Measurements from ENCODE around the gene RMC1.
"Not testable (repeated sequence)": the region's sequence is repeated elsewhere in the genome, so short reads cannot be mapped to it uniquely, and the experiment has no call there.

RMC1 gene

DNA sequence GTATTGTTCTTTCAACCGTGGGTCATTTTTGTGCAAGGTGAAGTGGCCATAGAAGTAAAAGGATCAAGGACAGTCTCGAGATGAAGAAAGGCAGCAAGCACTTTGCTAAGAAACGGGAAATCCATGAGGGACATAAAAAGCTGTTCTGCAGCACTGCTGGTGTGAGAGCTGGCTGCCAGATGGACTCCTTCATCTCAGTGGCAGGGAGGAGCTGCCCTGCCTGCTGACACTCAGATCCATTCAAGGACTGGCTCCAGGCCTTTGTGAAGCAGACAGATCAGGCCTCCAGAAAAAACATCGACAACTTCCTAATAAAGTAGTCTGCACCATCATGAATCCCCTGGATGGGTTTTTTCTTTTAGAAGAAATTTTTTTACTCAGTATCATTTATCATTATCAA, 29.5 kb downstream of the RMC1 start:
- DNase-seq (ENCODE audit: low spot score) = peak; percentile 24

DNA sequence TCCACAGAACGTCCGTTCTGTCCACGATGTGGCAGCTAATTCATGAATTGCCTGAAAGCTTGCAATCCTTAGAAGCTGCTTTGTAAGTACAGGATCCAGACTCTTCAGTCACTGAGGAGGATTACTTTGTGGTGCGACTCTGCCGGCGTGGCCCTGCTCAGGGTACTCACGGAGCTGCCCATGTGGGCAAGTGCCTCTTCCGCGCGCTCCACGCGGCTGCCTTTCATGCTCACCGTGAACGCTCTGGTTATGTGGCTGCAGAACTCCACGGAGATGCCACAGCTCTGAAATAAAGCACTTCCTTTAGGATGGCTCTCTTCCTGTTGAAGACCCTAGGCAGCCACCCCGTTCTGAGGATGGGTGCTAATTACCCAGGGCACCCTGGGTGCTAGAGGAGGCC, 31.0 kb downstream of the RMC1 start:
- DNase-seq (ENCODE audit: low spot score) = no peak

DNA sequence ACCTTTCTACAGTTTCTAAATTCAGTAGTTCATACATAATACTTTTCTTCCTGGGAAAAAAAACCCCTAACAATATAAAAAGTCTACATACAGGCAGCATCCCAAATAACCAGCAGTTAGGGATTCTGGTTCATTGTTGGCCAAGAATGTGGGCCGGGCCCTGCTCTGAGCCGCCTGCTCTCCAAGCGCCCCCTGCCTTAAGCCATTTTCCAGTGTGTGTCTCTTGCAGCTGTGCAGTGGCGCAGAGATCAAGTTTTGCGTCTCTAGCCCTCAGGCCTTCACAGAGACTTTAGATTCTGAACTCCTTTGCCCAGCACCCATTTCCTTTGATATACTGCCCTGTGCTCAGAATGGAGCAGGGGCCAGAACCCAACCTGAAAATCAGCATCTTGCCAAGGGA, 32.9 kb downstream of the RMC1 start:
- no peak for DNase-seq (ENCODE audit: low spot score)

DNA sequence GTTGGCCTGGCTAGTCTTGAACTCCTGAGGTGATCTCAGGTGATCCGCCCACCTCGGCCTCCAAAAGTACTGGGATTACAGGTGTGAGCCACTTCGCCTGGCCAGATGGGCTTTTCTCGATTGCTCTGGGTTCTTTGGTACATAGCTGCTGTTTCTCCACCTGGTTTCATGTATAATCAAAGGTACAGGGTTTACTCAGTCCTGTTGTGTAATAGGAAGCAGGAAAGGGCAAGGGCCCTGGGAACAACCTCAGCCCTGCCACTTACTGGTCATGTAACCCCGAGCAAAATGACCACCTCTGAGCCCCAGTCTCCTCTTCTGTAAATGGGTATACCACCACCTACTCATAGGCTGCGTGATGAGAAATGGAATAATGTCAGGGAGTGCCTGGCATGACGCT, 34.0 kb downstream of the RMC1 start:
- no peak for DNase-seq (ENCODE audit: low spot score)

DNA sequence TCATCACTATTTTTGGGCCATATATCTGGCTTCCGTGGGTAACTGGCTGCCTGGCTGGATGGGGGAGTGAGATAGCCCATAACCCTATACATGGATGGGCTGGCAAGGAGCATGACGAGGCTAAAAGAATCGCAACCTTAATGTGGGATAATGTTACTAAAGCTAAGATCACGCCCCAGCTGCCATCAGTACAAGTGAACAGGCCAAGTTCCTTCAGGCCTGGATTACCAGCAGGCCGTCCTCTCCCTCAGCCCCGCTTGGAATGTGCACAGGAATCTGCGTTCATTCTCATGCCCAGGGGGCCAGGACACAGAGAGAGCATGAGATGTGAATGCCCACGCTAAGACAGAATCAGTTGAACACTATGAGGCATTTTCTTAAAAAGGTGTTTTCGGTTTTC, 34.7 kb downstream of the RMC1 start:
- DNase-seq (ENCODE audit: low spot score) = no peak

DNA sequence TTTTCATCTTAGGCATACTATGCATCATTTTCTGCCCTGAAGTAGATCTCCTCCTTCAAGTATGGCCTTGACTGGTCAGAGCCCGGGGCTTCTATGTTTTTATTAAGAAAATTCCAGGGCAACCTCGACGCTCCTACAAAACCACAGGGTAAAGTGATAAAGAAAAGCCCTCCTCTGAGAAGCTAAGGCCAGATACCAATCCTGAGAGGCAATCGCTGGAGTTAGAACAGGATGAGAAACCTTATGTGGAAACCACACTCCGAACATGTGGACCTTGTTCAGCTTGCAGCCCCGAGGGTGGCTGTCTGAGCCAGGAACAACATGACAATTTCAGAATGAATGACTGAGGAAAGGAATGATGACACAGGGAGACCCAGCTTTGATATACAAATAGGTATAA, 35.6 kb downstream of the RMC1 start:
- no peak for DNase-seq (ENCODE audit: low spot score)

DNA sequence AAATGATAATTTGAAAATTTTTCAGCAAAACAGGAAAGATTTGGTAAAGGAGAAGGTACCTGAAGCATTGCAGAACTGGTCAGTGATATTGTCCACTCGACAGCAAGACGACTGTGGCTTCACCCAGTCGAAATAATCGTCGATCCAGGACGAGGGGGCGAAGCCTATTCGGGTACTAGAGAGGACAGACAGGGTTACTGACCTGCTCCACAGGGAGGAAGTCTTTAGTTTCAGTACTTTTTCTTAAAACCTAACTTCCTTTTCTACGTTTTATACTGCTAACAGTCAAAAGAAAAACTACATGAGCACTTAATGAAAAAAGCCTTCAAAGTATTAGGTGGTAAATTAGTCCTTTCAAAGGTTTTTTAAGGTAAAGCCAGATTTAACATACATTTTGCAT, 36.0 kb downstream of the RMC1 start:
- DNase-seq (ENCODE audit: low spot score) = no peak

DNA sequence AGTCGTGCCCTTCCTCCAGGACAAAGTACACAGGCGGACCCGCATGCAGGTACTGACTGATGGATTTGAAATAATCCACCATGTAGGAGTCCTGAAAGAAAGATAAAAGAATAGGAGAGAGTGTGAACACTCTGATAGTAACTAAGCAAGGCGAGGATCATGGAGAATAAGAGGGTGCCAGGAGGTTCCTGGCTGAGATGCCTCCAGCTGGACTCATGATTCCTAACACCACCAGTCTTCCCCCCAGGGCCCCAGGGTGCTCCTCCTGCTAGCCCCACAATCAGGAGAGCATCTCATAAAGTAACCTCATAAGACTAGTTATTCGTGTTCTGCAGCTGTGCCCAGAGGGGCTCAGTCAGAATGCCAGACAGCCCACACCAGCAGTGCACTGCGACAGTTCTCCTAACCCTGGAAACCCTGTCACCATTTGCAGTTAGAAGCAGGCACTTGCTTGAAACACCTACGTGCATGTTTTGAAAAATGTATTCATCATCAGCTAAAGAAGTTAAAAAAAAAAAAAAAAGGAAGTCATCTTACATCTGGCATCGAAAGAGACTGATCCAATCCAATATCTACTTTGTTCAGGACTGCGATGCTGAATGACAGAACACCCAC, 36.7 kb downstream of the RMC1 start:
- no peak for DNase-seq (ENCODE audit: low spot score)

DNA sequence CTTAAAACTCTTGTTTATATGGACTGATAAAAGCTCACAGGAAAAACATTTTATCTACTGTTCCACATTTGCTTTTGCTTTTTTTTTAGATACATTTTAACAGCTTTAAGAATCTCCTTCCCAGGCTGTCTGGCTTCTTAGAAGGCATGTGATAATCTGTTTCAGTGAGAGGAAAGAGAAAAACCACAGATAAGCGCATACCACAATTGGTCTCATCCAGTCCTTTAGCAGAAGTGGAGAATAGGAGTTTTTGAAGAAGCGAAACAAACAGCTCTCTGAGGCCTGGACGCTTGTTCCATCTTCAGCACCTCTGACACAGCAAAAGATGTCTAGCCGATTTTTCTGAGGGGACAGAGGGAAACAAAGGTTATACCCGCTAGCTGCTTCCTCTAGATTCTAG, 37.6 kb downstream of the RMC1 start:
- no peak for DNase-seq (ENCODE audit: low spot score)

DNA sequence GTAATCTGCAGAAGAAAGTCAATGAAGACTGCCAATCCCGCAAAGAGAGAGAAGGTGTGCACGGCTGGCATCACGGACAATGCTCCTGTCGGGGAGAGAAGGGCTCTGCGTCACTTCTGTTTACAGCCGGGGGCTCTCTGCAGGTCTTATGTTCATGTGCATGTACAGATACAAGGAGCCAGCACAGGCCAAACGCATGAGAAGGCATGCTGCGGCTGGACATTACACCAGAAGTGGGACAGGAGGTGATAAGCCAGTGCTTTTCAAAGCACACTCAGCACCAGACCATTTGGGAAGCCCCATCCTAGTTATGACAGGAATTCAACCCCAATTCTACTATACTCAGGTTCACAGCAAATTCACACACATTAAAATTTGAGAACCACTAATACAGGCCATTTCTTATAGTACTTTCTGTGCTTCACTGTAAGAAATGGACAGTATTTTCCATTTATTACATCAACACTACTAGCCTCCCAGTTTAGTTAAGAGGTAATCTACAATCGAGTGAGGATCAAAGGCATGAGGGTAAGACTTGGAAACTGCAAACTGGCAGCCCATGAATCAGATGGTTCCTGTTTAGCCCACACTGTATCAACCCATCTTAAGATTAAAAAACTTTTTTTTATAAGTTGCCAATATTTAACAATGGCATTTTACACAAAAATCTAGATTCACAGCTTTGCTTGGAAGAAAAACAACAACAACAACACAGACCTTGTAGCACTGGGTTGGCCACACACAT, 38.2 kb downstream of the RMC1 start:
- no peak for DNase-seq (ENCODE audit: low spot score)

DNA sequence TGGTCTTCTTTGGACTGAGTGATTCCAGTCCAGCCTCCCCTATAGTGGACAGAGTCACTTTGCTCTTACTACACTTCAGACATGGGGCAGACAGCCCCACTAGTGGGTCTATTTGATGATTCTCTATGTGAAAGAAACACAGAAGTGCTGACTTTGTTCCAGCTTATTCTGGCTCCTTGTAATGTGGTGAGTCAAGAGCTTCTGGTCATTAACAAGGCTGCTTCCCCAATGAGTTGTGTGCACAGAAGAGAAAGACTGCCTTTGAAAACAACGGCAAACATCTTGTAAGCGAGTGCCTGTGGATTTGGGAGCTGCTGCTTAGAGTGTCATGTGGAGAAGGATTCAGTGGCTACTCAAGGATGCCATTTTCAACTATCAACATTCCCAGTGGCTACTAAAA, 39.1 kb downstream of the RMC1 start:
- DNase-seq (ENCODE audit: low spot score) = no peak

DNA sequence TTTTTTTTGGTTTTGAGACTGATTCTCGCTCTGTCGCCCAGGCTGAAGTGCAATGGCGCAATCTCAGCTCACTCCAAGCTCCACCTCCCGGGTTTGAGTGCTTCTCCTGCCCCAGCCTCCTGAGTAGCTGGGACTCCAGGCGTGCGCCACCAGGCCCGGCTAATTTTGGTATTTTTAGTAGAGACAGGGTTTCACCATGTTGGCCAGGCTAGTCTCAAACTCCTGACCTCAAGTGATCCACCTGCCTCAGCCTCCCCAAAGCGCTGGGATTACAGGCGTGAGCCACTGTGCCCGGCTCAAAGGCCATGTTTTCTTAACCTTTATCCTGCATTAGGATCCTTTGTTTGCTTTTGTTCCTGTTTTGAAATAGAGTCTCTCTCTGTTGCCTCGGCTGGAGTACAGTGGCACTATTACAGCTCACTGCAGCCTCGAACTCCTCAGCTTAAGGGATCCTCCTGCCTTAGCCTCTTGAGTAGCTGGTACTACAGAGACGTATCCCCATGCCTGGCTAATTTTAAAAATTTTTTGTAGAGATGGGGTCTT, 42.0 kb downstream of the RMC1 start:
- DNase-seq (ENCODE audit: low spot score) = no peak

DNA sequence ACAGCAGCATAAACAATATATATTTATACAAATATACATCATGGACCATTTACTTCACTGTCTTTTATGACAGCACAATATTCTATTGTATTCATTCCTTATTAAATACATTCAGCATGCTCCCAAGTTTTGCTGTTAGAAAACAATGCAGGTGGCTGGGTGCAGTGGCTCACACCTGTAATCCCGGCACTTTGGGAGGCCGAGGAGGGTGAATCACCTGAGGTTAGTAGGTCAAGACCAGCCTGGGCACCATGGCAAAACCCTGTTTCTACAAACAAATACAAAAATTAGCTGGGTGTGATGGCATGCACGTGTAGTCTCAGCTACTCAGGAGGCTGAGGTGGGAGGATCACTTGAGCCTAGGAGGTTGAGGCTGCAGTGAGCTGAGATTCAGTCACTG, 44.0 kb downstream of the RMC1 start:
- no peak for DNase-seq (ENCODE audit: low spot score)

DNA sequence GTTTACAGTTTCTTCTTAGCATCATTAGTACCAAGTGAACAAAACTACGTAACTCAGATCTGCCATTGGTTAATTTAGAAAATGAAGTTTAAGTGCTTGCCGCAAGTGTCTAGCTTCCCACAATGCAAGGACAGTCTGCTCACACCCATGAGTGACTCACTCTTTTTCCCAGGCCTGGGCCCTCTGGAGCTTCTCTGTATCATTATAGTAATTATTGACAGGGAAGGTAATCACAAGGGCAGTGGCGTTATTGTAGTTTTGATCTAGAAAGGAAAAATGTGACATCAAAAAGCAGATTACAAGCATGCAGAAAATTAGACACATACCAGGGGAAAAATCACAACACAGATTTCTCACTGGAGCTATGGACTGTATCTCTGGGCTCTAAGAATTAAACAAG, 44.5 kb downstream of the RMC1 start:
- DNase-seq (ENCODE audit: low spot score) = peak; percentile 76

DNA sequence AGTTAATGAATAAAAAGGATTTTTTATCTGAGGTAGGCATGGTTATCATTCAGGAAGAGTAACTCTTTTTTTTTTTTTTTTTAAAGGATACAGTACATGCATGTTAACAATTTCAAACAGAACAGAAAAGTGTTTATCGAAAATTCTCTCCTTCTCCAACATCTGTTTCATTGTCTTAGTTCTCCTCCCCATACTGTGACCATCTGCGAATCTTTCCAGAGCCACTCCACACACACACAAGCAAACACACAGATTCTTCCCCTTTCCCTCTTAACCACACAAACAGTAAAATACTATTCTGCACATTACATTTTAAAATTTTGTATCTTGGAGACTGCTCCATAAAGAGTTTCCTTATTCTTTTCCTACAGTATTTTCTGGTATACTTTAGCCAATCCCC, 45.0 kb downstream of the RMC1 start:
- DNase-seq (ENCODE audit: low spot score) = no peak

DNA sequence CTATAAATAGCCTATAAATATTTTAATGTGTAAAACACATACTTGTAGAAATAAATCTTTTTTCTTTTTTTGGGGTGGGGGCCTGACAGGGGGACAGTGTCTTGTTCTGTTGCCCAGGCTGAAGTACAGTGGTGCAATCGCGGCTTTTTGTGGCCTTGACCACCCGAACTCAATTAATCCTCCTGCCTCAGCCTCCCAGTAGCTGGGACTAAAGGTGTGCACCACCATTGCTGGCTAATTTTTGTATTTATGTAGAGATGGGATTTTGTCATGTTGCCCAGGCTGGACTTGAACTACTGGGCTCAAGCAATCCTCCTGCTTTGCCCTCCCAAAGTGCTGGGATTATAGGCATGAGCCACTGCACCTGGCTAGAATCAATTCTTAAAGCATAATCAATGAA, 45.4 kb downstream of the RMC1 start:
- DNase-seq (ENCODE audit: low spot score) = no peak

DNA sequence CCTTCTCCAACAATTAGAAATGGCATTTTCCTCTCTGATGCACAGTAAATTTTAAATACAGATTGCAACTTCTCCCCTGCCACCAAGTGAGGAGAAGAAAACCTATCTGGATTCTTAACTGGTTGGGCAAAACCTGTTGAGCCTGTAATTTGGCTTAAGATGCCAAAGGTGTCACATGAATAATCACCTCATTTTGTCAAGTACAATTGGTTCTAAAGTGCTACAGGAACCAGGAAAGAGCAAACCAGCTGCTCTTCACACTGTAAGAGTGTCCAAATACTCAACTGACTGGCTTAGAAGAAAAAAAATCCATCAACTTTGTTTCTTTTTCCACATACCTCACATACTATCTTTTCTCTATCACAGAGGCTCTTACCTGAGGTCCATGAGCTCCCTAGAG, 47.6 kb downstream of the RMC1 start:
- no peak for DNase-seq (ENCODE audit: low spot score)

DNA sequence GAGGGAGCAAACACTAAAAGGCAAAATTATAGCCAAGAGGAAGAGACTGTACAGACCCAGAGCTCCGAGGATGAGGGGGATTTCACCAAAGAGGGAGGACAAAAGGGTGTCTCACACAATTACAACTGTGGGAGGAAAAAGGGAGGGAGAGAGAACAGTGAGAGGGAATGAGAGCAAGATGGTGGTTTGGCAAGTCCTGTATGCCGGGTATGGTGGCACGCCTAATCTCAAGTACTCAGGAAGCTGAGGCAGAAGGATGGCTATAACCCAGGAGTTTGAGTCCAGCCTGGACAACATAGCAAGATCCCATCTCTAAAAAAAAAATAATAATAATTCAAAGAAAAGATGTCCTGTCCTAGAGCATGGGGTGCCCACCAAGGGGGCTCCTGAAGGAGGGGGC, 48.7 kb downstream of the RMC1 start:
- DNase-seq (ENCODE audit: low spot score) = no peak

DNA sequence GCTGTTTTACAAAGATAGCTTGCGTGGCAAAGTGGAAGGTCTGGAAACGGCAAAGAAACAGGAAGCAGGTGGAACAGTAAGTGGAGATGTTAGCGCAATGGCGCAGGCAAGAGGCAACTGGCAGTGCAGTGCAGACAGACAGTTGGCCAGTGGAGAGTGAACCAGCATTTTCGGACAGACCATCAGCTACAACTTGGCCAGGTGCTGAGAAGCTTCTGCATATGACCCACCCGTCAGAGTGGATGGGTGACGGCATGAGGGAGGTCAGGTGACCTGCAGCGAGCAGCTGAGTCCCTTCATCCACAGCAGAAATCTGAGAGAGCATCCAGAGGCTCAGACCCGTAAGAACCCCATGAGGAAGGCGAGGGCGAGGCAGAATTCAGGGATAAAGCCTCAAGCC, 49.2 kb downstream of the RMC1 start:
- DNase-seq (ENCODE audit: low spot score) = no peak

DNA sequence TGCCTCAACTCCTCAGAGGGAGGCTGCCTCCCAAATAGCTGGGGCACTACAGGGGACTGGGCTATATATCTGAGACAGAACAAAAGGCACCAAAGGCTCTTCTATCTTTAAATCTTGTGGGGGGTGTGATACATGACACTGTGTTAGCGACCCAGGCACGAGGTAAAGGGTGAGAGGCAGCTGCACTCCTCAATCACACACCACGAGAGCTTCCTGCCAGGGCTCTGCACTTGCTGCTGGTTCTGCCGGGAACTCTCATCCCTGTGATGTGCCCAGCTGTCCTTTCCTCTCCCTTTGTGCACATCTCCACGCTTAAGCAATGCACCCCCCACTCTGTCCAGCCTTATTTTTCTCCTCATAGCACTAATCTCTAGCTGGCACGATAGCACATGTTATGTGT, 50.6 kb downstream of the RMC1 start:
- no peak for DNase-seq (ENCODE audit: low spot score)

DNA sequence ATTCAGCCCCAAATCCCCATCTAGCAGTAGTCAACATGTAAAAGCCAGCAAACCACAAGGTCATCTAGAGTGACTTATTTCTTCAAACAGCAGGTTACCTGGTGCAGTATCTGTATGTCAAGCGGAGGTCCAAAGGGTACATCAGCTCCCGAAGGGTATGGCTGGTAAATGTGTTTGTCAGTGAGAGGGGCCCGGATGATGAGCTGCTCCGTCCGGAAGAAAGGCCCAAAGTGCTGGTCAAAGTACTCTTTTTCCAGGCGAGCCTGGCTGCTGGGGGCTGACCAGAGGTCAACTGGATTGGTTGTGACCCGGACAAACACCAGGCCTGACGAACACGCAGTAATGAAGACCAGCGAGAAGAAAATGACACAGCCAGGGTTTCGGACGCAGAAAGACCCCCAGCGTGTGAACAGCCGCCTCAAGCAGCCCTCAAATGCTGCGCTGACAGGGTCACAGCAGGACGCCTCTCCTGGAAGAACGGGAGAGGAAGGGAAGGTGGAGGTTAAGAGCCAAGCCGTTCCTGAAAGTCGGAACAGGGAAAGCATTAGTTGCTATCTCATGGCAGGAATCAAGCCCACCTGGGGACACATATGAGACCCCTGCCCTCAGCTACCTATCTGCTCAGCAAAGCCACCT, 53.0 kb downstream of the RMC1 start:
- peak; percentile 4 for DNase-seq (ENCODE audit: low spot score)

DNA sequence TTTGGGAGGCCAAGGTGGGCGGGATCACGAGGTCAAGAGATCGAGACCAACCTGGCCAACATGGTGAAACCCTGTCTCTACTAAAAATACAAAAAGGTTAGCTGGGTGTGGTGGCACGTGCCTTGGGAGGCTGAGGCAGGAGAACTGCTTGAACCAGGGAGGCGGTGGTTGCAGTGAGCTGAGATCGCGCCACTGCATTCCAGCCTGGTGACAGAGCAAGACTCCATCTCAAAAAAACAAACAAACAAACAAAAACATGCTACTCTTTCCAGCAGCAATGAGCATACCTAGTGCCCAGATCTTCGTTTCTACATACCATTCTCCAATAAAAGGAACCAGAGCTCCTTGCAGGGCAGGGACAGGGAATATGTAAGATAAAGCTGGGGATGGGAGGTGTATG, 54.2 kb downstream of the RMC1 start:
- DNase-seq (ENCODE audit: low spot score) = not testable (repeated sequence)

DNA sequence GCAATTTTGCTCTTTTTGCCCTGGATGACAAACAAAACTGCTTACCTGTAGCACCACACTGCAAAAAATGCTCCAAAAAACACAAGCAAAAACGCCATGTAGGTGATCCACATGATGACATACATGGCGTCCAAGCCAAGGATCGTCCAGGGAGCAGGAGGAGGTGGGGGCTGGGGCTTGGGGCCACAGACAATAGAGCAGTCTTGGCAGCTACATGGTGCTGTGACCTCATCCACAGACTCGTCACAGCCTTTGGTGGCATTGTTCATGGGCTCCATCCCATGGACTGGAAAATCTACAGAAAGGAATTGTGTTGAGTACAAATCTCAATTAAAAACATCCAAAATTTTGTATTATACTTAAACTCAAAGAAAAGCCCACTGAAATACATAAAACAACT, 56.9 kb downstream of the RMC1 start:
- DNase-seq (ENCODE audit: low spot score) = no peak

Measured in AG20443 (cell line).